Breast epithelium (tissue), 3 donors: Measurements from ENCODE around the gene GNAZ.

Experiments used
- POLR2A ChIP-seq: fragments of 450-650 bp; IDR thresholded peaks from one replicate; pipeline ENCODE4 v1.6.1; 2016; ENCODE audit warnings: antibody characterized with exemption, mild to moderate bottlenecking, moderate library complexity
- POLR2AphosphoS5 ChIP-seq, 3 donors: sonication (generic); formaldehyde crosslinking; IDR thresholded peaks; one replicate each; pipeline ENCODE4 v1.6.1; 2017; ENCODE audit warnings: antibody characterized with exemption in 3 of 3
- TF ChIP-seq, protein P1 (sequence below), 3 donors: fragments of 450-650 bp; IDR thresholded peaks; one replicate each; pipeline ENCODE4 v1.5.1; 2016 to 2017; ENCODE audit warnings: antibody characterized with exemption in 3 of 3, mild to moderate bottlenecking in 3 of 3, moderate library complexity in 3 of 3

DNA sequence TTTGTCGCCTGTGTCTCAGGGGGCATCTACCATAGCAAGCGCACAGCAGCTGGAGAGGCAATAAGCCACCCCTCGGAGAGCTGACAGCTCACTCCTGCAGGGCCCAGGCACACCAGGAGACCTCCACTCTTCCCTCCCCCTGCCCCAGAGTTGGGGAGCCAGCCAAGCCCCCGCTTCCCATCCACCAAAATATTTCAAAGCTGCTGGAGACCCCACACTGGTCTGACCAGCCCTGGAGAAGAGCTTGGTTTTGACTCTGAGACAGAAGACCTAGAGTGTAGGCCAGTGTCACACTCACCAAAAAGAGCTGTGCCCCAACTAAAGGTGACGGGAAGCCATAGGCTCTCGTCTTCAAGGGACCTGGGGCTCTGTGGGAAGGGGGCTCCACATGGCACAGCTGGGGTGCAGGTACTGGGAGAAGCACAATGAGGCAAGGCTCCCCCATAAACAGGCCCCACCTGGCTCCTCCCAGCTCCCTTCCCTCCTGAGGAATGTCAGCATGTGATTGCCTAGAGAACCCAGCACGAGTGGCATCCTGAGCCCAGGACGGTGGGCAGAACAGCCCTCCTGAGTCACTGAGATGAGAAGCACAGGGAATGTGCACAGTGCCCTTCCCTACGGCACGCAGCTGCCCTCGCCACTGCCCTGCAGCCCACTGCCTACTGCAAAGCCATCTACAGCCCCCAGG is 5.8 kb upstream of the GNAZ start:
- TF ChIP-seq, protein P1, sequence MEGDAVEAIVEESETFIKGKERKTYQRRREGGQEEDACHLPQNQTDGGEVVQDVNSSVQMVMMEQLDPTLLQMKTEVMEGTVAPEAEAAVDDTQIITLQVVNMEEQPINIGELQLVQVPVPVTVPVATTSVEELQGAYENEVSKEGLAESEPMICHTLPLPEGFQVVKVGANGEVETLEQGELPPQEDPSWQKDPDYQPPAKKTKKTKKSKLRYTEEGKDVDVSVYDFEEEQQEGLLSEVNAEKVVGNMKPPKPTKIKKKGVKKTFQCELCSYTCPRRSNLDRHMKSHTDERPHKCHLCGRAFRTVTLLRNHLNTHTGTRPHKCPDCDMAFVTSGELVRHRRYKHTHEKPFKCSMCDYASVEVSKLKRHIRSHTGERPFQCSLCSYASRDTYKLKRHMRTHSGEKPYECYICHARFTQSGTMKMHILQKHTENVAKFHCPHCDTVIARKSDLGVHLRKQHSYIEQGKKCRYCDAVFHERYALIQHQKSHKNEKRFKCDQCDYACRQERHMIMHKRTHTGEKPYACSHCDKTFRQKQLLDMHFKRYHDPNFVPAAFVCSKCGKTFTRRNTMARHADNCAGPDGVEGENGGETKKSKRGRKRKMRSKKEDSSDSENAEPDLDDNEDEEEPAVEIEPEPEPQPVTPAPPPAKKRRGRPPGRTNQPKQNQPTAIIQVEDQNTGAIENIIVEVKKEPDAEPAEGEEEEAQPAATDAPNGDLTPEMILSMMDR (IDR thresholded peaks at IDR 0.05) = no peak
- TF ChIP-seq POLR2A (no peak), POLR2AphosphoS5 (IDR thresholded peaks at IDR 0.05) (no peak)
